Measurements from ENCODE around the gene ROCK2. TPM values are rescaled to one million over a fixed set of nuclear protein-coding genes. Genes with fewer than 3 reads are reported as not detected.

ROCK2 gene
- total and polyA plus RNA-seq, 2 donors (not counting 1 experiment from before 2014, with no cell fraction given): 2.3 to 30.2 TPM

DNA sequence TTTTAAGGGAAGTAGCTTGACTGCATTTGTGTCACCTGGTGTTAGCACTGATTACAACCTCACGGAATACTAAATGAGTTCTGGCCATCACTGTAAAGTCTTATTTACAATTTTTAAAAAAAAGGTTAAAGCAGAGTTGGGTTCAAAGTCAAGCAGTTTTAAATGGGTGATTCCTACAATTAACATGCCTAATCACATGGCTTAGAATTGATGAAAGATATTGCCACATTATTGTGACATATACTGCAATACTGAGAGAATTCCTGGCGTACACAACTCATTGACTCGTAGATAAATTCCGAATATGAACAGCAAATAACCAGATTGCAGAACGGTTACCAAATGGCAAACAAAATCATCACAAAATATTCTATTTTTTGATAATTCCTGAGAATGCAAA, 34.2 kb downstream of the ROCK2 start:
- POLR2A ChIA-PET: no interaction called here
- no peak overlapping the region for H2AFZ ChIP-seq (ENCODE audit: insufficient read depth, low read depth, low read length, poor library complexity, severe bottlenecking)
- H3K27ac ChIP-seq (ENCODE audit: low read length in 2 of 2): no peak overlapping the region
- no peaks in the 10 kb centered on the region for H3K4me1 ChIP-seq (ENCODE audit: control insufficient read depth in 2 of 2, insufficient read depth in 2 of 2, low read length in 2 of 2)
- H3K36me3 ChIP-seq (replicated peaks in 1 of 2; ENCODE audit: control extremely low read depth in 1 of 2, control insufficient read depth in 1 of 2, extremely low read depth in 1 of 2, insufficient read depth in 2 of 2, low read length in 1 of 2): no peaks in the 10 kb centered on the region
- H3K9ac ChIP-seq (ENCODE audit: low read length): no peak overlapping the region
- WGBS (ENCODE audit: insufficient coverage): no CpG with 5 or more reads among the region's 5 CpGs
- no peak for ATAC-seq (ENCODE audit: low read depth)
- Mint-ChIP-seq H3K27me3 (no peaks in the 10 kb centered on the region), H3K9me3 (ENCODE audit: insufficient read depth) (no peaks in the 10 kb centered on the region), H3K27ac (no peak overlapping the region), H3K4me3 (no peak overlapping the region), H3K4me1 (peaks cover 12% of the 10 kb centered on the region)
- H3K4me3 ChIP-seq (ENCODE audit: control extremely low read depth in 1 of 5, extremely low read depth in 1 of 5, insufficient read depth in 1 of 5, low read depth in 2 of 5, low read length in 4 of 5): no peak overlapping the region
- H3K27me3 ChIP-seq (replicated peaks in 1 of 4; ENCODE audit: control extremely low read depth in 1 of 4, control insufficient read depth in 3 of 4, insufficient read depth in 4 of 4, low read length in 3 of 4): no peaks in the 10 kb centered on the region
- TF ChIP-seq, protein P1, sequence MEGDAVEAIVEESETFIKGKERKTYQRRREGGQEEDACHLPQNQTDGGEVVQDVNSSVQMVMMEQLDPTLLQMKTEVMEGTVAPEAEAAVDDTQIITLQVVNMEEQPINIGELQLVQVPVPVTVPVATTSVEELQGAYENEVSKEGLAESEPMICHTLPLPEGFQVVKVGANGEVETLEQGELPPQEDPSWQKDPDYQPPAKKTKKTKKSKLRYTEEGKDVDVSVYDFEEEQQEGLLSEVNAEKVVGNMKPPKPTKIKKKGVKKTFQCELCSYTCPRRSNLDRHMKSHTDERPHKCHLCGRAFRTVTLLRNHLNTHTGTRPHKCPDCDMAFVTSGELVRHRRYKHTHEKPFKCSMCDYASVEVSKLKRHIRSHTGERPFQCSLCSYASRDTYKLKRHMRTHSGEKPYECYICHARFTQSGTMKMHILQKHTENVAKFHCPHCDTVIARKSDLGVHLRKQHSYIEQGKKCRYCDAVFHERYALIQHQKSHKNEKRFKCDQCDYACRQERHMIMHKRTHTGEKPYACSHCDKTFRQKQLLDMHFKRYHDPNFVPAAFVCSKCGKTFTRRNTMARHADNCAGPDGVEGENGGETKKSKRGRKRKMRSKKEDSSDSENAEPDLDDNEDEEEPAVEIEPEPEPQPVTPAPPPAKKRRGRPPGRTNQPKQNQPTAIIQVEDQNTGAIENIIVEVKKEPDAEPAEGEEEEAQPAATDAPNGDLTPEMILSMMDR (IDR thresholded peaks at IDR 0.05): no peak
- TF ChIP-seq EZH2 (IDR thresholded peaks at IDR 0.05; ENCODE audit: borderline replicate concordance, insufficient read depth, low read depth, low read length, poor library complexity, severe bottlenecking): no peak
- H3K4me2 ChIP-seq (replicated peaks; ENCODE audit: low read depth, low read length, poor library complexity, severe bottlenecking): no peak overlapping the region
- H3K79me2 ChIP-seq (ENCODE audit: control insufficient read depth, insufficient read depth, low read length): peaks cover 77% of the 10 kb centered on the region
- intact Hi-C loops (cut with micrococcal nuclease): no loop called here
- H3K9me3 ChIP-seq (ENCODE audit: control extremely low read depth in 1 of 3, control insufficient read depth in 2 of 3, insufficient read depth in 1 of 3, low read length in 2 of 3): no peaks in the 10 kb centered on the region
- no peak for DNase-seq
- H4K20me1 ChIP-seq (ENCODE audit: control insufficient read depth, insufficient read depth, low read length, poor library complexity, severe bottlenecking): peaks cover 21% of the 10 kb centered on the region
- CTCF ChIA-PET: interaction anchor here (1.4 kb wide), 1 partner anchor 76 kb away, joined by 3 read pairs; no protein-coding TSS in a partner anchor

DNA sequence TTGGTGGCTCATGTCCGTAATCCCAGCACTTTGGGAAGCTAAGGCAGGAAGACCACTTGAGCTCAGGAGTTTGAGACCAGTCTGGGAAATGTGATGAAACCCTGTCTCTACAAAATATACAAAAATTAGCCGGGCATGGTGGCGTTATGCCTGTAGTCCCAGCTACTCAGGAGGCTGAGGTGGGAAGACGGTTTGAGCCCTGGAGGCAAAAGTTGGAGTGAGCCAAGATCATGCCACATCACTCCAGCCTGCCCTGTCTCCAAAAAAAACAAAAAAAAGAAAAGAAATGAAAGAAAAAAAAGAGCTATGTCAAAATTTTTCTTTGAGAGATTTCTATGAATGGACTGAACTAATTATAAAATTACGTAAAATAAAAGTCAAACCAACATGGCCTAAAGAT, 34.7 kb downstream of the ROCK2 start:
- peaks cover 12% of the 10 kb centered on the region for H3K4me1 Mint-ChIP-seq
- H3K27me3 Mint-ChIP-seq: no peaks in the 10 kb centered on the region
- H3K4me3 ChIP-seq (ENCODE audit: control extremely low read depth in 1 of 5, extremely low read depth in 1 of 5, insufficient read depth in 1 of 5, low read depth in 2 of 5, low read length in 4 of 5): no peak overlapping the region
- CTCF ChIA-PET: no interaction called here
- no peak overlapping the region for H3K27ac Mint-ChIP-seq
- no peak overlapping the region for H3K27ac ChIP-seq (ENCODE audit: low read length in 2 of 2)
- H3K4me2 ChIP-seq (replicated peaks; ENCODE audit: low read depth, low read length, poor library complexity, severe bottlenecking): no peak overlapping the region
- intact Hi-C loops (cut with micrococcal nuclease): no loop called here
- TF ChIP-seq, protein P1 (IDR thresholded peaks at IDR 0.05): no peak
- TF ChIP-seq EZH2 (IDR thresholded peaks at IDR 0.05; ENCODE audit: borderline replicate concordance, insufficient read depth, low read depth, low read length, poor library complexity, severe bottlenecking): no peak
- ATAC-seq (ENCODE audit: low read depth) (no peak), DNase-seq (no peak)
- H3K27me3 ChIP-seq (replicated peaks in 1 of 4; ENCODE audit: control extremely low read depth in 1 of 4, control insufficient read depth in 3 of 4, insufficient read depth in 4 of 4, low read length in 3 of 4): no peaks in the 10 kb centered on the region
- no peaks in the 10 kb centered on the region for H3K9me3 Mint-ChIP-seq (ENCODE audit: insufficient read depth)
- WGBS (ENCODE audit: insufficient coverage): 87% methylated on average over 3 of the region's 5 CpGs
- POLR2A ChIA-PET: no interaction called here
- no peak overlapping the region for H3K9ac ChIP-seq (ENCODE audit: low read length)
- no peaks in the 10 kb centered on the region for H3K36me3 ChIP-seq (replicated peaks in 1 of 2; ENCODE audit: control extremely low read depth in 1 of 2, control insufficient read depth in 1 of 2, extremely low read depth in 1 of 2, insufficient read depth in 2 of 2, low read length in 1 of 2)
- no peaks in the 10 kb centered on the region for H3K9me3 ChIP-seq (ENCODE audit: control extremely low read depth in 1 of 3, control insufficient read depth in 2 of 3, insufficient read depth in 1 of 3, low read length in 2 of 3)
- H2AFZ ChIP-seq (ENCODE audit: insufficient read depth, low read depth, low read length, poor library complexity, severe bottlenecking): no peak overlapping the region
- no peak overlapping the region for H3K4me3 Mint-ChIP-seq
- peaks cover 22% of the 10 kb centered on the region for H4K20me1 ChIP-seq (ENCODE audit: control insufficient read depth, insufficient read depth, low read length, poor library complexity, severe bottlenecking)
- peaks cover 76% of the 10 kb centered on the region for H3K79me2 ChIP-seq (ENCODE audit: control insufficient read depth, insufficient read depth, low read length)
- no peaks in the 10 kb centered on the region for H3K4me1 ChIP-seq (ENCODE audit: control insufficient read depth in 2 of 2, insufficient read depth in 2 of 2, low read length in 2 of 2)
